ENCODE measurements around the gene CAVIN1. TPM values are rescaled to one million over a fixed set of nuclear protein-coding genes. Genes with fewer than 3 reads are reported as not detected.

The CAVIN1 gene
- total RNA-seq, 1 donor from 2014 or later, result 1.1 TPM

DNA sequence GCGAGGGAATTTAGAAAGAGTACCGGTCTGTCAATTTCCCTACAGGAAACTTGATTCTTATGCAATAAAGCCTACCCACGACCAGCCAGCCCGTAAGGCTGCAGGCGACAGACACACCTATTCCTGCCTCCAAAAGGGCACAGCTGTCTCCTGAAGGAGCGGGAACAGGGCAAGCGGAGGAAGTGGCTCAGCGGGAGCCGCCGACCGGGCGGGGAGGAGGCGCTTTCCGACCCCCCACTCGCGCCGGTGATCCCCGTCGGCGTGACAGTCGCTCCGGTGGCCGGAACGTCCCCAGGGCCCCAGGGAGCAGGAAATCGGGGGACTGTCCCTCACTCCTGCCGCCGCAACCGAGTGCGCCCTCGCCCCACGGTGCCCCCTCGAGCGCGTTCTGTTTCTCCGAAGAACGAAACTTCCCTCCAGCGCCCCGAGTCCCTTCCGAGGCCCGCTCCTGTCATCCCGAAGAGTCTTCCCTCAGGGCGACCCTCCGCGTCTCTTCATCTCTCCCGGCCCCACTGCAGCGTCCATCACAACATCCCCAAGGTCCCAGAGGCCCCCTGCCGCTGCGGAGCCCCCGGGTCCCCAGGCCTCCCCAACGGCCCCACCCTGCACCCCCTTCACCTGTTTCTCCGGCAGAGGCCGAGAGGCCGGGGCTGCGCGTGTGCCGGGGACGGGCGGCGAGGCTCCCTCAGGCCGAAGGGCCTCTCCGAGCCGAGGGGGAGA, 35.2 kb downstream of the CAVIN1 start:
- no peaks in the 10 kb centered on the region for H3K36me3 Mint-ChIP-seq (ENCODE audit: insufficient read depth)
- DNase-seq (ENCODE audit: low spot score, unreplicated experiment), result peak; percentile 21
- TF ChIP-seq, protein P1, sequence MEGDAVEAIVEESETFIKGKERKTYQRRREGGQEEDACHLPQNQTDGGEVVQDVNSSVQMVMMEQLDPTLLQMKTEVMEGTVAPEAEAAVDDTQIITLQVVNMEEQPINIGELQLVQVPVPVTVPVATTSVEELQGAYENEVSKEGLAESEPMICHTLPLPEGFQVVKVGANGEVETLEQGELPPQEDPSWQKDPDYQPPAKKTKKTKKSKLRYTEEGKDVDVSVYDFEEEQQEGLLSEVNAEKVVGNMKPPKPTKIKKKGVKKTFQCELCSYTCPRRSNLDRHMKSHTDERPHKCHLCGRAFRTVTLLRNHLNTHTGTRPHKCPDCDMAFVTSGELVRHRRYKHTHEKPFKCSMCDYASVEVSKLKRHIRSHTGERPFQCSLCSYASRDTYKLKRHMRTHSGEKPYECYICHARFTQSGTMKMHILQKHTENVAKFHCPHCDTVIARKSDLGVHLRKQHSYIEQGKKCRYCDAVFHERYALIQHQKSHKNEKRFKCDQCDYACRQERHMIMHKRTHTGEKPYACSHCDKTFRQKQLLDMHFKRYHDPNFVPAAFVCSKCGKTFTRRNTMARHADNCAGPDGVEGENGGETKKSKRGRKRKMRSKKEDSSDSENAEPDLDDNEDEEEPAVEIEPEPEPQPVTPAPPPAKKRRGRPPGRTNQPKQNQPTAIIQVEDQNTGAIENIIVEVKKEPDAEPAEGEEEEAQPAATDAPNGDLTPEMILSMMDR (IDR thresholded peaks at IDR 0.05; ENCODE audit: unreplicated experiment), result no peak
- H3K27me3 Mint-ChIP-seq, result peaks cover 4% of the 10 kb centered on the region
- H3K4me3 Mint-ChIP-seq (ENCODE audit: low read depth), result peak overlapping the region; percentile 93
- H3K27ac Mint-ChIP-seq, result peak overlapping the region; percentile 97
- H3K9me3 Mint-ChIP-seq (ENCODE audit: low read depth), result no peaks in the 10 kb centered on the region
- peaks cover 25% of the 10 kb centered on the region for H3K4me1 Mint-ChIP-seq (ENCODE audit: low read depth)

DNA sequence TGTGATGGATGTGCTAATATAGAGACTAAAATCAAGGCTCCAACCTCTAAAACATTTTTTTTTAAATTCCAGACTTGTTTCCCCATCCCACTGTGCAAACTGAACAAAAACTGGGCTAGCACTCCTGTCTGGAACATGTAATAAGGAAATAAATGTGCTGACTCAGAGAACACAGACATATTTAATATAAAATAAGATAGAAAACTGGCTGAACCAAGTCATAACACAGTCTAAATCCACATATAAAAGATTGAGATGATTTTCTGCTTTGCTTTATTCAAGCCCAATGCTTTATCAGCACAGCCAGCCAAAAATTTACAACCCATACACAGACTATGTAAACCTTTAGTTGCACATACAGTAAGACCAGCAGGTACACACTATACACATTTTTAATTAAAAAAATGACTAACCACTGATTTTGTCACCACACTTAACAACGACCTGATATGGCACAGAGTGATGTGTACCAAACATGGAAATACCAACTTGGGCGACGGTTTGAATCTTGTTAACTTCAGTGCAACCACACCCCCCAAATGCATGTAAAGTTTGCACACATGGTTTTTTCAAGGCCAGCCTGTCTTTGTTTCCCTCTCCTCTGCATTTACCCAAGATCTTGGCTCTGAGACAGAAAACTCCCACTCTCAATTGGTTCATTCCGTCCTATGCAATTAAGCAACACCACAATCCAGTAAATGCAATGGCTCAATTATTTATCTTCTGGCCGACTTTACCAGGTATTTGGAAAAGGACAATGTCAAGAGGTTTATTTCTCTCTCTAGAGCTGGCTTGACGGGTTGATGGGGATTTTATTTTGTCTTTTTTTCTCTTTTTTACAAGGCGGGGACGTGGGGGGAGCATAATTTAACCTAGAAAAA, 36.0 kb downstream of the CAVIN1 start:
- Mint-ChIP-seq H3K36me3 (ENCODE audit: insufficient read depth) (no peaks in the 10 kb centered on the region), H3K4me1 (ENCODE audit: low read depth) (peaks cover 23% of the 10 kb centered on the region), H3K27ac (peak overlapping the region; percentile 97), H3K27me3 (no peaks in the 10 kb centered on the region), H3K9me3 (ENCODE audit: low read depth) (no peaks in the 10 kb centered on the region), H3K4me3 (ENCODE audit: low read depth) (peak overlapping the region; percentile 93)
- DNase-seq (ENCODE audit: low spot score, unreplicated experiment), result no peak
- TF ChIP-seq, protein P1 (IDR thresholded peaks at IDR 0.05; ENCODE audit: unreplicated experiment), result no peak

DNA sequence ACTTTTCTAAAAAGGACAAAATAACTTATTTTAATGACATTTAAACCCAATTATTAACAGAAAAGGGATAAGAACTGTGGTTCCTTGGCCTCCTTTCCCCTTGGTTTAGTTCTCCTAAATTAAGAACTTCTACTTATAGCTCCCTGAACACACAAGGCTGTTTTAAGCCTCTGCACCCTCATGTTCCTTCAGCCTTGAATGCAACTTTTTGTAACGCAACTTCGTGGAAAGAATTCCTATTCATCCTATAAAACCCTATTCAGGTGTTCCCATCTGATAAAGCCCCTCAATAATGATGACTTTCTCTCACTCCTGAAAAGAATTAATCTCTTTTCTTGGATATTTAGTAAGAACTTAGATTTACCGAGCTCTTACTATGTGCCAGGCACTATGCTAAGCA, 41.2 kb downstream of the CAVIN1 start:
- no peaks in the 10 kb centered on the region for H3K27me3 Mint-ChIP-seq
- no peak for DNase-seq (ENCODE audit: low spot score, unreplicated experiment)
- no peak overlapping the region for H3K4me3 Mint-ChIP-seq (ENCODE audit: low read depth)
- no peak overlapping the region for H3K27ac Mint-ChIP-seq
- H3K4me1 Mint-ChIP-seq (ENCODE audit: low read depth), result peaks cover 17% of the 10 kb centered on the region
- H3K36me3 Mint-ChIP-seq (ENCODE audit: insufficient read depth), result no peaks in the 10 kb centered on the region
- TF ChIP-seq, protein P1 (IDR thresholded peaks at IDR 0.05; ENCODE audit: unreplicated experiment), result no peak
- H3K9me3 Mint-ChIP-seq (ENCODE audit: low read depth), result no peaks in the 10 kb centered on the region

DNA sequence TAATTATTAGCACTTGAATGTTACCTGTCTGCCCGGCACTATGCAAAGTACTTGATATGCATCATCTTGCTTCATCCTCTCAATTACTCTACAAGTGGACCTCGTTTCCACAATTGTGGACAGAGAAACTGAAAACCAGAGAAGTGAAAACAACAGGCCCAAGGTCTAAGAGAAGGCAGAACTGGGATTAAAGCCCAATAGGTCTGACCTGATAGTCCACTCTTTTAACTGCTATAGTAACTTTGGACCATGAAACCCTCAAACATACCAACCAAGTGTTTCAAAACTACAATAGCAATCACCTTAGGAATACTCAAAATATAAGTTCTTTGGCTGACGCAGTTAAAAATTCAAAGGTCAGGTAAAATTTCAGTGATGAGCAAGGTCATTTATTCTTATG, 42.1 kb downstream of the CAVIN1 start:
- DNase-seq (ENCODE audit: low spot score, unreplicated experiment), result no peak
- Mint-ChIP-seq H3K4me3 (ENCODE audit: low read depth) (no peak overlapping the region), H3K9me3 (ENCODE audit: low read depth) (no peaks in the 10 kb centered on the region), H3K27me3 (no peaks in the 10 kb centered on the region), H3K4me1 (ENCODE audit: low read depth) (peaks cover 17% of the 10 kb centered on the region), H3K27ac (no peak overlapping the region), H3K36me3 (ENCODE audit: insufficient read depth) (no peaks in the 10 kb centered on the region)
- TF ChIP-seq, protein P1 (IDR thresholded peaks at IDR 0.05; ENCODE audit: unreplicated experiment), result no peak

DNA sequence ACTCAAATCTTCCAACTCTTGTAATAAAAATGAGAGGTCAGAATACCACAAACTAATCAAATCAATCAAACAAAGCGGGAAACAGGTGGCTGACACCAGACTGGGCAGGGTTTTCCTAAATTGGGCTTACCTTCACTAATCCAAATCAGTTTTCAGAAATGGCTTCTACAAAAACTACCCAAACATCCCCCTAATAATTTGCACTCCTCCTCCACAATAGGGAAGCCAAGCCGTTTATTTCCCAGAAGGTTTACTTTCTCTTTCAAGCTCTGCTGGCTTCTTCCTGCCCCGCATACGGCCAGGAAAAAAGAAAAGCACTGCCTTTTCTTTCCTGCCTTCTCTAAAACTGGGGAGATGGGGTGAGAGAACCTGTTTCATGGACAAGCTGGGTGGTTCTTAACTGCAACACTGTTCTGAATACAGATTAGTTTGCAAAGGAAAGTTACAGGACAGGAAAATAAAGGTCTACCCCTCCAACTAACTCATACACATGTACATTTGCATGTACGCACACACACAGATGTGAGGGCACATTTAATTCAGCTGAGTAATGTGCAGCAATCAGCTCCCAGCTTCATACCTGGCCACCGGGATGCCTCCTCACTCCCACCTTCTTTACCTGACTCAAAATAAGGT, 44.0 kb downstream of the CAVIN1 start:
- no peaks in the 10 kb centered on the region for H3K27me3 Mint-ChIP-seq
- peak overlapping the region; percentile 27 for H3K4me3 Mint-ChIP-seq (ENCODE audit: low read depth)
- H3K27ac Mint-ChIP-seq, result peak overlapping the region; percentile 65
- no peaks in the 10 kb centered on the region for H3K36me3 Mint-ChIP-seq (ENCODE audit: insufficient read depth)
- no peaks in the 10 kb centered on the region for H3K9me3 Mint-ChIP-seq (ENCODE audit: low read depth)
- H3K4me1 Mint-ChIP-seq (ENCODE audit: low read depth), result peaks cover 17% of the 10 kb centered on the region
- DNase-seq (ENCODE audit: low spot score, unreplicated experiment), result no peak
- TF ChIP-seq, protein P1 (IDR thresholded peaks at IDR 0.05; ENCODE audit: unreplicated experiment), result no peak

Data from progenitor cell of endocrine pancreas (in vitro differentiated cells).